GM13977 (cell line): ENCODE data around the gene ANAPC13.

Source experiments
- DNase-seq: peaks from one replicate; pipeline ENCODE4 v3.0.0; 2012; ENCODE audit warnings: low spot score
- in situ Hi-C: fragments of 300-500 bp; cut with MboI; formaldehyde crosslinking; loops from one replicate; pipeline ENCODE4 v1.12.0; 2022; ENCODE audit warnings: low sequenced_read_pairs, low pct_unique_long_range_greater_than_20kb, mixed read lengths, inconsistent platforms; ENCODE audit not compliant: unreplicated experiment
- TF ChIP-seq, protein P1 (sequence below): IDR thresholded peaks from 2 replicates; pipeline ENCODE4 v1.5.1; 2012; ENCODE audit warnings: mild to moderate bottlenecking, control low read depth; ENCODE audit not compliant: insufficient read depth; ENCODE audit errors: extremely low read depth, missing control alignments

The ANAPC13 gene

GRCh38 chr3:134503266-134503665 is 17.5 kb upstream of the ANAPC13 start:
- DNase-seq, result no peak
- TF ChIP-seq, protein P1, sequence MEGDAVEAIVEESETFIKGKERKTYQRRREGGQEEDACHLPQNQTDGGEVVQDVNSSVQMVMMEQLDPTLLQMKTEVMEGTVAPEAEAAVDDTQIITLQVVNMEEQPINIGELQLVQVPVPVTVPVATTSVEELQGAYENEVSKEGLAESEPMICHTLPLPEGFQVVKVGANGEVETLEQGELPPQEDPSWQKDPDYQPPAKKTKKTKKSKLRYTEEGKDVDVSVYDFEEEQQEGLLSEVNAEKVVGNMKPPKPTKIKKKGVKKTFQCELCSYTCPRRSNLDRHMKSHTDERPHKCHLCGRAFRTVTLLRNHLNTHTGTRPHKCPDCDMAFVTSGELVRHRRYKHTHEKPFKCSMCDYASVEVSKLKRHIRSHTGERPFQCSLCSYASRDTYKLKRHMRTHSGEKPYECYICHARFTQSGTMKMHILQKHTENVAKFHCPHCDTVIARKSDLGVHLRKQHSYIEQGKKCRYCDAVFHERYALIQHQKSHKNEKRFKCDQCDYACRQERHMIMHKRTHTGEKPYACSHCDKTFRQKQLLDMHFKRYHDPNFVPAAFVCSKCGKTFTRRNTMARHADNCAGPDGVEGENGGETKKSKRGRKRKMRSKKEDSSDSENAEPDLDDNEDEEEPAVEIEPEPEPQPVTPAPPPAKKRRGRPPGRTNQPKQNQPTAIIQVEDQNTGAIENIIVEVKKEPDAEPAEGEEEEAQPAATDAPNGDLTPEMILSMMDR, result no peak
- in situ Hi-C loops, result no loop called here

DNA sequence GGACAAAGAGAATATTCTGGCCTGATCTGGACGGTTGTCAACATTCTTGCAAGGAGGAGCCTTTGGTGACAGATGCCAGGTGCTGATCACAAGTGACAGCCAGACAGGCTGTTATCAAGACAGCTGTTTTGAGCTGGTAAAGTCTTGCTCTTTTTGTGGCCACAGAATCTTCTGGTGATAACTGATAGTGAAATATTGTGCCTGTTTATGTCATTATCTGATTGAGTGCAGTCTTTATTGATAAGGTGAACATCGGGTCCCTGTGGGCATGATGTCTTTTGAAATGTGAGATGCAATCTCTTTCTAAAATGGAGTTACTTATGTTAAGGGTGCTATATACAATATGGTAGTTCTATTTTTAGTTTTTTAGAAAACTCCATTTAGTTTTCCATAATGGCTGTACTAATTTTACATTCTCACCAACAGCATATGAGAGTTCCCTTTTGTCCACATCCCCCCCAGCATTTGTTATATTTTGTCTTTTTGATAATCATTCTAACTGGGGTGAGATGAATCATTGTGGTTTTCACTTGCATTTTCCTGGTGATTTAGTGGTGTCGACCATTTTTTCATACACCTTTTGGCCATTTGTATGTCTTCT is 10.8 kb upstream of the ANAPC13 start:
- TF ChIP-seq, protein P1, result no peak
- no peak for DNase-seq
- in situ Hi-C loops, result no loop called here

- in situ Hi-C loops, result no loop called here
- DNase-seq, result no peak
- TF ChIP-seq, protein P1, result no peak
Measured at GRCh38 chr3:134495980-134496379, 10.2 kb upstream of the ANAPC13 start.

GRCh38 chr3:134494495-134494894 is 8.7 kb upstream of the ANAPC13 start:
- in situ Hi-C loops, result no loop called here
- TF ChIP-seq, protein P1, result no peak
- DNase-seq, result no peak

GRCh38 chr3:134487406-134487805 is 1.6 kb upstream of the ANAPC13 start:
- in situ Hi-C loops, result no loop called here
- peak; percentile 57 for DNase-seq
- TF ChIP-seq, protein P1, result no peak

- TF ChIP-seq, protein P1, result no peak
- in situ Hi-C loops, result no loop called here
Measured at GRCh38 chr3:134486577-134487041, 824 bp upstream of the ANAPC13 start.

More at GRCh38 chr3:134486577-134487041, 824 bp upstream of the ANAPC13 start:
- peak; percentile 25 for DNase-seq
